Measurements from ENCODE around the gene NHERF2. TPM values are rescaled to one million over a fixed set of nuclear protein-coding genes. Genes with fewer than 3 reads are reported as not detected.

Gene NHERF2
- total RNA-seq (1 to 10 TPM; 1.9 to 2.0 TPM), total RNA-seq (0.15 to 3.8 (median 1.1) reads per million in 172 experiments)
- 1.8 TPM for polyA plus RNA-seq (2013, experiment 1 of 2)
- polyA plus RNA-seq (2013, experiment 2 of 2) = 3.2 TPM

- POLR2A ChIA-PET = interaction anchor here (3.0 kb wide), 1 partner anchor 129 kb away, joined by 13 read pairs; the partner anchor contains the start of gene TRAF7
- CTCF ChIA-PET = interaction anchor here (2.3 kb wide), 1 partner anchor 114 kb away, joined by 8 read pairs; no protein-coding TSS in a partner anchor
Measured at GRCh38 chr16:2026461-2027023, at the start of gene NHERF2. Gene NHERF2, plus strand, starts transcription at chr16:2026902. Its CDS starts 104 bp downstream, at chr16:2027006.

DNA sequence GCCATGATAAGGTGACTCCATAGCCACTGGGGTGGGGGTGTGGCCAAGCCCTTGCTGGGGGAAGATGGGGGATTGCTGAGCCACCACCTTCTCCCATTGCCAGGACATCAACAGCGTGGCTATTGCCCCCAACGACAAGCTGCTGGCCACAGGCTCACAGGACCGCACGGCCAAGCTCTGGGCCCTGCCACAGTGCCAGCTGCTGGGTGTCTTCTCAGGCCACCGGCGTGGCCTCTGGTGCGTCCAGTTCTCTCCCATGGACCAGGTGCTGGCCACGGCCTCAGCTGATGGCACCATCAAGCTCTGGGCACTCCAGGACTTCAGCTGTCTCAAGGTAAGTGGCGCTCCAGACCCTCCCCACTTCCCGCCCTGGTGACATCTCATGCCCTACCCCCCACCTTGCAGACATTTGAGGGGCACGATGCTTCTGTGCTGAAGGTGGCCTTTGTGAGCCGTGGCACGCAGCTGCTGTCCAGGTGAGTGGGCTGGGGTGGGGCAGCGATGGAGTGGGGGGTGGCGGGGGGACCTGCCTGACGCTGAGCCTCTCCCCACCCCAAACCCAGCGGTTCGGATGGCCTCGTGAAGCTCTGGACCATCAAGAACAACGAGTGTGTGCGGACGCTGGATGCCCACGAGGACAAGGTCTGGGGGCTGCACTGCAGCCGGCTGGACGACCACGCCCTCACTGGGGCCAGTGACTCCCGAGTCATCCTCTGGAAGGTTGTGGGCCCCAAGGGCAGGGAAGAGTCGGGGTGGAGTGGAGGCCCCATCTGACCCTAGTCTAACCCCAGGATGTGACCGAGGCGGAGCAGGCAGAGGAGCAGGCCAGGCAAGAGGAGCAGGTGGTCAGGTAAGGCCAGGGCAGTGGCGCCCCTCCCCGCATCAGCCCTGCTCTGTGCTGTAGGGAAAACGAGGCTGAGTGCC, 49.5 kb upstream of the NHERF2 start:
- Histone ChIP-seq H3K4me3 (ENCODE audit: low read length) (no peak overlapping the region), H3K27me3 (ENCODE audit: control insufficient read depth in 1 of 2, insufficient read depth in 2 of 2, low read length in 2 of 2) (peaks cover 31 to 37% of the 10 kb centered on the region in 2 experiments), H3K36me3 (ENCODE audit: insufficient read depth, low read length) (peaks cover 46% of the 10 kb centered on the region), H3K4me1 (ENCODE audit: insufficient read depth, low read length) (peaks cover 40% of the 10 kb centered on the region), H3K27ac (ENCODE audit: low read depth in 1 of 2, low read length in 2 of 2) (no peak overlapping the region), H3K9me3 (ENCODE audit: control insufficient read depth in 1 of 2, insufficient read depth in 1 of 2, low read length in 2 of 2) (peaks cover 0 to 24% of the 10 kb centered on the region in 2 experiments)
- Mint-ChIP-seq H3K9me3 (no peaks in the 10 kb centered on the region), H3K4me3 (no peak overlapping the region), H3K27ac (no peak overlapping the region), H3K4me1 (ENCODE audit: low read depth) (peaks cover 6% of the 10 kb centered on the region), H3K27me3 (peaks cover 17% of the 10 kb centered on the region), H3K36me3 (ENCODE audit: low read depth) (peaks cover 28% of the 10 kb centered on the region)
- DNase-seq (no peak), ATAC-seq (ENCODE audit: poor library complexity) (no peak)
- ChIA-PET POLR2A (interaction anchor here (1.3 kb wide), 1 partner anchor 12 kb away, joined by 5 read pairs; the partner anchor contains the start of gene RPS2), CTCF (no interaction called here)
- intact Hi-C loops (cut with DNase I, micrococcal nuclease) = no loop called here
- TF ChIP-seq, protein P1, sequence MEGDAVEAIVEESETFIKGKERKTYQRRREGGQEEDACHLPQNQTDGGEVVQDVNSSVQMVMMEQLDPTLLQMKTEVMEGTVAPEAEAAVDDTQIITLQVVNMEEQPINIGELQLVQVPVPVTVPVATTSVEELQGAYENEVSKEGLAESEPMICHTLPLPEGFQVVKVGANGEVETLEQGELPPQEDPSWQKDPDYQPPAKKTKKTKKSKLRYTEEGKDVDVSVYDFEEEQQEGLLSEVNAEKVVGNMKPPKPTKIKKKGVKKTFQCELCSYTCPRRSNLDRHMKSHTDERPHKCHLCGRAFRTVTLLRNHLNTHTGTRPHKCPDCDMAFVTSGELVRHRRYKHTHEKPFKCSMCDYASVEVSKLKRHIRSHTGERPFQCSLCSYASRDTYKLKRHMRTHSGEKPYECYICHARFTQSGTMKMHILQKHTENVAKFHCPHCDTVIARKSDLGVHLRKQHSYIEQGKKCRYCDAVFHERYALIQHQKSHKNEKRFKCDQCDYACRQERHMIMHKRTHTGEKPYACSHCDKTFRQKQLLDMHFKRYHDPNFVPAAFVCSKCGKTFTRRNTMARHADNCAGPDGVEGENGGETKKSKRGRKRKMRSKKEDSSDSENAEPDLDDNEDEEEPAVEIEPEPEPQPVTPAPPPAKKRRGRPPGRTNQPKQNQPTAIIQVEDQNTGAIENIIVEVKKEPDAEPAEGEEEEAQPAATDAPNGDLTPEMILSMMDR (IDR thresholded peaks at IDR 0.05) = no peak

More at GRCh38 chr16:2026461-2027023, at the start of gene NHERF2:
- peak within 1 kb of the TSS; percentile 33 for H3K4me3 ChIP-seq (ENCODE audit: low read length)
- no peak within 1 kb of the TSS for H3K27ac Mint-ChIP-seq
- H3K36me3 ChIP-seq (ENCODE audit: insufficient read depth, low read length) = no peaks in the 10 kb centered on the region
- H3K4me1 Mint-ChIP-seq (ENCODE audit: low read depth) = peaks cover 19% of the 10 kb centered on the region
- H3K27ac ChIP-seq (ENCODE audit: low read depth in 1 of 2, low read length in 2 of 2) = no peak within 1 kb of the TSS
- intact Hi-C loops (cut with DNase I, micrococcal nuclease) = loop anchor here in 1 of 2 experiments (5.0 to 10.0 kb wide), 2 partner anchors 228 to 461 kb away; partner anchors contain the start of gene ECI1
- H3K9me3 ChIP-seq (ENCODE audit: control insufficient read depth in 1 of 2, insufficient read depth in 1 of 2, low read length in 2 of 2) = no peaks in the 10 kb centered on the region
- no peaks in the 10 kb centered on the region for H3K9me3 Mint-ChIP-seq
- peak; percentile 18 for ATAC-seq (ENCODE audit: poor library complexity)
- H3K36me3 Mint-ChIP-seq (ENCODE audit: low read depth) = no peaks in the 10 kb centered on the region
- TF ChIP-seq, protein P1 (IDR thresholded peaks at IDR 0.05) = no peak
- peaks cover 36% of the 10 kb centered on the region for H3K4me1 ChIP-seq (ENCODE audit: insufficient read depth, low read length)
- peak in 7 of 14 experiments; percentile 29 to 67 (median 46) for DNase-seq
- peaks cover 4 to 10% of the 10 kb centered on the region in 2 experiments for H3K27me3 ChIP-seq (ENCODE audit: control insufficient read depth in 1 of 2, insufficient read depth in 2 of 2, low read length in 2 of 2)
- peak within 1 kb of the TSS; percentile 80 for H3K4me3 Mint-ChIP-seq
- H3K27me3 Mint-ChIP-seq = peaks cover 15% of the 10 kb centered on the region

- no peak overlapping the region for H3K4me3 ChIP-seq (ENCODE audit: low read length)
- H3K36me3 ChIP-seq (ENCODE audit: insufficient read depth, low read length) = peaks cover 46% of the 10 kb centered on the region
- no peaks in the 10 kb centered on the region for H3K9me3 Mint-ChIP-seq
- peaks cover 7% of the 10 kb centered on the region for H3K4me1 Mint-ChIP-seq (ENCODE audit: low read depth)
- H3K36me3 Mint-ChIP-seq (ENCODE audit: low read depth) = peaks cover 25% of the 10 kb centered on the region
- intact Hi-C loops (cut with DNase I, micrococcal nuclease) = no loop called here
- ChIA-PET POLR2A (interaction anchor here (1.3 kb wide), 1 partner anchor 13 kb away, joined by 5 read pairs; the partner anchor contains the start of gene RPS2), CTCF (no interaction called here)
- H3K4me3 Mint-ChIP-seq = no peak overlapping the region
- DNase-seq (no peak), ATAC-seq (ENCODE audit: poor library complexity) (no peak)
- no peak overlapping the region for H3K27ac ChIP-seq (ENCODE audit: low read depth in 1 of 2, low read length in 2 of 2)
- H3K4me1 ChIP-seq (ENCODE audit: insufficient read depth, low read length) = peaks cover 38% of the 10 kb centered on the region
- H3K27me3 Mint-ChIP-seq = peaks cover 24% of the 10 kb centered on the region
- no peak overlapping the region for H3K27ac Mint-ChIP-seq
- TF ChIP-seq, protein P1 (IDR thresholded peaks at IDR 0.05) = no peak
- H3K27me3 ChIP-seq (ENCODE audit: control insufficient read depth in 1 of 2, insufficient read depth in 2 of 2, low read length in 2 of 2) = peaks cover 32 to 40% of the 10 kb centered on the region in 2 experiments
- H3K9me3 ChIP-seq (ENCODE audit: control insufficient read depth in 1 of 2, insufficient read depth in 1 of 2, low read length in 2 of 2) = peaks cover 0 to 24% of the 10 kb centered on the region in 2 experiments
Measured at GRCh38 chr16:1977875-1978268, 48.8 kb upstream of the NHERF2 start.

All from CD4-positive, alpha-beta T cell (primary cell).